GM18502 (cell line): ENCODE measurements around the gene XKR7.

Experiments used
- ATAC-seq: cut with Tn5 transposase; IDR thresholded peaks from one replicate; pipeline ENCODE4 v1.9.1; 2021; ENCODE audit warnings: mild to moderate bottlenecking; ENCODE audit not compliant: unreplicated experiment, poor library complexity

Gene XKR7

GRCh38 chr20:31937820-31938219 lies 30.1 kb upstream of the XKR7 start:
- no peak for ATAC-seq

GRCh38 chr20:31939661-31940060 lies 28.3 kb upstream of the XKR7 start:
- no peak for ATAC-seq

GRCh38 chr20:31943052-31943471 lies 24.9 kb upstream of the XKR7 start:
- no peak for ATAC-seq

GRCh38 chr20:31945319-31945718 lies 22.6 kb upstream of the XKR7 start:
- no peak for ATAC-seq

GRCh38 chr20:31945785-31946184 lies 22.2 kb upstream of the XKR7 start:
- no peak for ATAC-seq

- no peak for ATAC-seq
Measured at GRCh38 chr20:31948008-31948407, 19.9 kb upstream of the XKR7 start.

- no peak for ATAC-seq
Measured at GRCh38 chr20:31949877-31950646, 17.9 kb upstream of the XKR7 start.

GRCh38 chr20:31951203-31951529 lies 16.8 kb upstream of the XKR7 start:
- ATAC-seq, result no peak

- ATAC-seq, result peak; percentile 92
Measured at GRCh38 chr20:31951530-31952453, 16.2 kb upstream of the XKR7 start, which contains the start of gene PDRG1. Gene PDRG1, minus strand, starts transcription at chr20:31952046. Its CDS starts 85 bp downstream, at chr20:31951961.

- ATAC-seq, result no peak
Measured at GRCh38 chr20:31953556-31954148, 14.3 kb upstream of the XKR7 start.

- no peak for ATAC-seq
Measured at GRCh38 chr20:31954500-31954899, 13.5 kb upstream of the XKR7 start.

GRCh38 chr20:31956556-31957526 lies 11.1 kb upstream of the XKR7 start:
- ATAC-seq, result no peak

- ATAC-seq, result no peak
Measured at GRCh38 chr20:31962761-31963160, 5.2 kb upstream of the XKR7 start.

- ATAC-seq, result no peak
Measured at GRCh38 chr20:31963889-31964288, 4.1 kb upstream of the XKR7 start.

- ATAC-seq, result no peak
Measured at GRCh38 chr20:31966991-31967655, 828 bp upstream of the XKR7 start.

- no peak for ATAC-seq
Measured at GRCh38 chr20:31968291-31969126, 558 bp downstream of the XKR7 start.

GRCh38 chr20:31969991-31970390 lies 2.0 kb downstream of the XKR7 start:
- no peak for ATAC-seq

- ATAC-seq, result no peak
Measured at GRCh38 chr20:31972471-31973021, 4.6 kb downstream of the XKR7 start.
